Mucosa of stomach (tissue), 1 donor: Measurements from ENCODE around the gene MRPS34.

Experiments used
- H3K27me3 ChIP-seq: one replicate; pipeline ENCODE4 v1.7.0; 2013; ENCODE audit warnings: mild to moderate bottlenecking, low read length; ENCODE audit not compliant: control insufficient read depth, insufficient read depth
- H3K36me3 ChIP-seq: one replicate; pipeline ENCODE4 v1.7.0; 2013; ENCODE audit warnings: low read length; ENCODE audit not compliant: control insufficient read depth, insufficient read depth
- H3K4me1 ChIP-seq: one replicate; pipeline ENCODE4 v1.7.0; 2013; ENCODE audit warnings: mild to moderate bottlenecking, low read length; ENCODE audit not compliant: control insufficient read depth, insufficient read depth
- H3K4me3 ChIP-seq: one replicate; pipeline ENCODE4 v1.7.0; 2013; ENCODE audit warnings: low read length
- H3K9ac ChIP-seq: one replicate; pipeline ENCODE4 v1.7.0; 2013; ENCODE audit warnings: mild to moderate bottlenecking, low read length, moderate library complexity
- H3K9me3 ChIP-seq: one replicate; pipeline ENCODE4 v1.7.0; 2013; ENCODE audit warnings: mild to moderate bottlenecking, low read length, moderate library complexity; ENCODE audit not compliant: control insufficient read depth
- donor health status: Pancreatic carcinoma.

MRPS34 gene

GRCh38 chr16:1792836-1793577 lies 20.1 kb upstream of the MRPS34 start:
- Histone ChIP-seq H3K9me3 (no peaks in the 10 kb centered on the region), H3K4me1 (peaks cover 16% of the 10 kb centered on the region), H3K36me3 (no peaks in the 10 kb centered on the region), H3K9ac (no peak overlapping the region), H3K4me3 (no peak overlapping the region), H3K27me3 (no peaks in the 10 kb centered on the region)

- Histone ChIP-seq H3K36me3 (no peaks in the 10 kb centered on the region), H3K27me3 (no peaks in the 10 kb centered on the region), H3K9me3 (no peaks in the 10 kb centered on the region), H3K9ac (no peak overlapping the region), H3K4me1 (peaks cover 16% of the 10 kb centered on the region), H3K4me3 (no peak overlapping the region)
Observed at GRCh38 chr16:1791943-1792812, 19.2 kb upstream of the MRPS34 start.

GRCh38 chr16:1791256-1791942 lies 18.5 kb upstream of the MRPS34 start:
- Histone ChIP-seq H3K4me3 (no peak overlapping the region), H3K9ac (no peak overlapping the region), H3K27me3 (no peaks in the 10 kb centered on the region), H3K36me3 (no peaks in the 10 kb centered on the region), H3K4me1 (peaks cover 16% of the 10 kb centered on the region), H3K9me3 (no peaks in the 10 kb centered on the region)

- Histone ChIP-seq H3K27me3 (no peaks in the 10 kb centered on the region), H3K4me1 (peaks cover 16% of the 10 kb centered on the region), H3K9me3 (no peaks in the 10 kb centered on the region), H3K4me3 (no peak overlapping the region), H3K36me3 (no peaks in the 10 kb centered on the region), H3K9ac (no peak overlapping the region)
Observed at GRCh38 chr16:1790611-1791255, 17.8 kb upstream of the MRPS34 start.

GRCh38 chr16:1790261-1790610 lies 17.3 kb upstream of the MRPS34 start:
- H3K36me3 ChIP-seq, result no peaks in the 10 kb centered on the region

GRCh38 chr16:1789643-1790045 lies 16.7 kb upstream of the MRPS34 start:
- Histone ChIP-seq H3K36me3 (no peaks in the 10 kb centered on the region), H3K4me3 (no peak overlapping the region), H3K9ac (no peak overlapping the region), H3K9me3 (no peaks in the 10 kb centered on the region), H3K4me1 (peaks cover 14% of the 10 kb centered on the region), H3K27me3 (no peaks in the 10 kb centered on the region)

More at GRCh38 chr16:1790261-1790610, 17.3 kb upstream of the MRPS34 start:
- Histone ChIP-seq H3K27me3 (no peaks in the 10 kb centered on the region), H3K4me1 (peaks cover 16% of the 10 kb centered on the region), H3K9me3 (no peaks in the 10 kb centered on the region), H3K4me3 (no peak overlapping the region), H3K9ac (no peak overlapping the region)

GRCh38 chr16:1788708-1789100 lies 15.8 kb upstream of the MRPS34 start:
- H3K9me3 ChIP-seq, result no peaks in the 10 kb centered on the region
- no peak overlapping the region for H3K4me3 ChIP-seq
- H3K27me3 ChIP-seq, result no peaks in the 10 kb centered on the region
- no peak overlapping the region for H3K9ac ChIP-seq
- H3K4me1 ChIP-seq, result peaks cover 5% of the 10 kb centered on the region
- H3K36me3 ChIP-seq, result no peaks in the 10 kb centered on the region

GRCh38 chr16:1788095-1788707 lies 15.3 kb upstream of the MRPS34 start:
- no peaks in the 10 kb centered on the region for H3K4me1 ChIP-seq
- no peak overlapping the region for H3K4me3 ChIP-seq
- H3K9me3 ChIP-seq, result no peaks in the 10 kb centered on the region
- no peaks in the 10 kb centered on the region for H3K36me3 ChIP-seq
- no peak overlapping the region for H3K9ac ChIP-seq
- H3K27me3 ChIP-seq, result no peaks in the 10 kb centered on the region

- H3K36me3 ChIP-seq, result no peaks in the 10 kb centered on the region
- no peaks in the 10 kb centered on the region for H3K4me1 ChIP-seq
Observed at GRCh38 chr16:1787322-1788094, 14.6 kb upstream of the MRPS34 start.

GRCh38 chr16:1787056-1787321 lies 14.1 kb upstream of the MRPS34 start:
- no peaks in the 10 kb centered on the region for H3K9me3 ChIP-seq
- no peak overlapping the region for H3K4me3 ChIP-seq
- no peaks in the 10 kb centered on the region for H3K4me1 ChIP-seq
- no peak overlapping the region for H3K9ac ChIP-seq
- no peaks in the 10 kb centered on the region for H3K36me3 ChIP-seq
- H3K27me3 ChIP-seq, result no peaks in the 10 kb centered on the region

More at GRCh38 chr16:1787322-1788094, 14.6 kb upstream of the MRPS34 start:
- Histone ChIP-seq H3K4me3 (no peak overlapping the region), H3K9ac (no peak overlapping the region), H3K9me3 (no peaks in the 10 kb centered on the region), H3K27me3 (no peaks in the 10 kb centered on the region)
